Measurements from ENCODE around the gene PPP6C. TPM values are rescaled to one million over a fixed set of nuclear protein-coding genes. Genes with fewer than 3 reads are reported as not detected.
A peak's percentile ranks its signal among the peaks of the same experiment; 100 is the strongest.
"Not testable (repeated sequence)": the region's sequence is repeated elsewhere in the genome, so short reads cannot be mapped to it uniquely, and the experiment has no call there.

Gene PPP6C
- total RNA-seq, 1 experiment from 2014 or later, result 41.2 TPM

DNA sequence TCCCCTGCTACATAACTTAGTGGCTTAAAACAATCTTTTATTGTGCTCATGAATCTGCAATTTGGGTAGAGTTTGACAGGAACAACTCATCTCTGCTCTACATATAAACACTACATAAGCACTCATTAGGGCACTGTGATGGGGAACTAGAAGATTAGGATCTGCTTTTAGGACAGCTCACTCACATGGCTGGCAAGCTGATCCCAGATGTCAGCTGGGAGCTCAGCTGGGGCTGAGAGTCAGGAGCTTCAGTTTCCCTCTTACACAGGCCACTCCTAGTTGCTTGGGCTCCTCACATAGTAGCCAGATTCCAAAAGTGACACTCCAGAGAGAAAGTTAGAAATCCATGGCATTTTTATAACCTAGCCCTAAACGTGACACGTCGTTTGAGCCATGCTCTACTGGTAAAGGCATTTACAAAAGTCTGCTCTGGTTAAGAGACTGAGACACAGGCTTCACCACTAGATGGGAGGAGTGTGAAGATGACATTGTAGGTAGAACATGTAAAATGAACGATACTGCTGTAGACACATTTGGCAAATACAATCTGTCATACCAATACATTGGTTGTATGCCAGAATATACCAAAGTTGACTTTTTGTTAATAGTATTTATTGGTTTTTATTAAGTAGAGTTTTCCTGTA, 69.8 kb downstream of the PPP6C start:
- no peaks in the 10 kb centered on the region for H3K9me3 ChIP-seq
- intact Hi-C loops (cut with micrococcal nuclease; ENCODE audit: unreplicated experiment), result no loop called here
- no peaks in the 10 kb centered on the region for H3K27me3 Mint-ChIP-seq (ENCODE audit: insufficient read depth, unreplicated experiment)
- no peaks in the 10 kb centered on the region for H3K9me3 Mint-ChIP-seq (ENCODE audit: unreplicated experiment)
- H3K27ac Mint-ChIP-seq (ENCODE audit: unreplicated experiment), result no peak overlapping the region
- H3K4me1 Mint-ChIP-seq (ENCODE audit: low read depth, unreplicated experiment), result no peaks in the 10 kb centered on the region
- no peak overlapping the region for H3K4me3 ChIP-seq (ENCODE audit: low read depth, low read length)
- H3K4me1 ChIP-seq, result no peaks in the 10 kb centered on the region
- ChIA-PET CTCF (no interaction called here), POLR2A (no interaction called here)
- no peaks in the 10 kb centered on the region for H3K36me3 ChIP-seq (ENCODE audit: control insufficient read depth, insufficient read depth, low read length)
- peaks cover 8% of the 10 kb centered on the region for H3K36me3 Mint-ChIP-seq (ENCODE audit: insufficient read depth, unreplicated experiment)
- DNase-seq, result peak in 1 of 2 experiments; percentile 12
- no peak overlapping the region for H3K4me3 Mint-ChIP-seq (ENCODE audit: unreplicated experiment)
- TF ChIP-seq, protein P1, sequence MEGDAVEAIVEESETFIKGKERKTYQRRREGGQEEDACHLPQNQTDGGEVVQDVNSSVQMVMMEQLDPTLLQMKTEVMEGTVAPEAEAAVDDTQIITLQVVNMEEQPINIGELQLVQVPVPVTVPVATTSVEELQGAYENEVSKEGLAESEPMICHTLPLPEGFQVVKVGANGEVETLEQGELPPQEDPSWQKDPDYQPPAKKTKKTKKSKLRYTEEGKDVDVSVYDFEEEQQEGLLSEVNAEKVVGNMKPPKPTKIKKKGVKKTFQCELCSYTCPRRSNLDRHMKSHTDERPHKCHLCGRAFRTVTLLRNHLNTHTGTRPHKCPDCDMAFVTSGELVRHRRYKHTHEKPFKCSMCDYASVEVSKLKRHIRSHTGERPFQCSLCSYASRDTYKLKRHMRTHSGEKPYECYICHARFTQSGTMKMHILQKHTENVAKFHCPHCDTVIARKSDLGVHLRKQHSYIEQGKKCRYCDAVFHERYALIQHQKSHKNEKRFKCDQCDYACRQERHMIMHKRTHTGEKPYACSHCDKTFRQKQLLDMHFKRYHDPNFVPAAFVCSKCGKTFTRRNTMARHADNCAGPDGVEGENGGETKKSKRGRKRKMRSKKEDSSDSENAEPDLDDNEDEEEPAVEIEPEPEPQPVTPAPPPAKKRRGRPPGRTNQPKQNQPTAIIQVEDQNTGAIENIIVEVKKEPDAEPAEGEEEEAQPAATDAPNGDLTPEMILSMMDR (IDR thresholded peaks at IDR 0.05; ENCODE audit: insufficient read depth in 1 of 2, low read depth in 1 of 2, low read length in 1 of 2, severe bottlenecking in 1 of 2, unreplicated experiment in 1 of 2), result no peak
- H3K27me3 ChIP-seq (replicated peaks; ENCODE audit: control insufficient read depth, insufficient read depth, low read length), result no peaks in the 10 kb centered on the region
- BruUV-seq (replicated peaks), result no TSS peak

DNA sequence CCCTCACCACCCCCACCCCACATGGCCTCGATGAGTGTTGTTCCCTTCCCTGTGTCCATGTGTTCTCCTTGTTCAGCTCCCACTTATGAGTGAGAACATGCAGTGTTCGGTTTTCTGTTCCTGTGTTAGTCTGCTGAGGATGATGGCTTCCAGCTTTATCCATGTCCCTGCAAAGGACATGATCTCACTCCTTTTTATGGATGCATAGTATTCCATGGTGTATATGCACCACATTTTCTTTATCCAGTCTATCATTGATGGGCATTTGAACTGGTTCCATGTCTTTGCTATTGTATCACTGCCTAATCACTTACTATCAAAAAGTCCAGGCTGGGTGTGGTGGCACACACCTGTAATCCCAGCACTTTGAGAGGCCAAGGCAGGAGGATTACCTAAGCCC, 70.9 kb downstream of the PPP6C start:
- H3K27me3 Mint-ChIP-seq (ENCODE audit: insufficient read depth, unreplicated experiment); DNase-seq; H3K36me3 ChIP-seq (ENCODE audit: control insufficient read depth, insufficient read depth, low read length); H3K4me3 Mint-ChIP-seq (ENCODE audit: unreplicated experiment); H3K36me3 Mint-ChIP-seq (ENCODE audit: insufficient read depth, unreplicated experiment); H3K27me3 ChIP-seq (replicated peaks; ENCODE audit: control insufficient read depth, insufficient read depth, low read length); H3K9me3 ChIP-seq; intact Hi-C loops (cut with micrococcal nuclease; ENCODE audit: unreplicated experiment); H3K27ac Mint-ChIP-seq (ENCODE audit: unreplicated experiment); H3K4me3 ChIP-seq (ENCODE audit: low read depth, low read length); H3K4me1 ChIP-seq; H3K9me3 Mint-ChIP-seq (ENCODE audit: unreplicated experiment); BruUV-seq (replicated peaks); POLR2A ChIA-PET; H3K4me1 Mint-ChIP-seq (ENCODE audit: low read depth, unreplicated experiment); CTCF ChIA-PET: not testable (repeated sequence)

- H3K36me3 ChIP-seq (ENCODE audit: control insufficient read depth, insufficient read depth, low read length); H3K36me3 Mint-ChIP-seq (ENCODE audit: insufficient read depth, unreplicated experiment); H3K9me3 ChIP-seq; H3K4me1 ChIP-seq; H3K4me1 Mint-ChIP-seq (ENCODE audit: low read depth, unreplicated experiment); H3K4me3 ChIP-seq (ENCODE audit: low read depth, low read length); H3K27me3 Mint-ChIP-seq (ENCODE audit: insufficient read depth, unreplicated experiment); H3K27me3 ChIP-seq (replicated peaks; ENCODE audit: control insufficient read depth, insufficient read depth, low read length); H3K4me3 Mint-ChIP-seq (ENCODE audit: unreplicated experiment); DNase-seq; H3K9me3 Mint-ChIP-seq (ENCODE audit: unreplicated experiment); intact Hi-C loops (cut with micrococcal nuclease; ENCODE audit: unreplicated experiment); CTCF ChIA-PET; POLR2A ChIA-PET; BruUV-seq (replicated peaks); H3K27ac Mint-ChIP-seq (ENCODE audit: unreplicated experiment): not testable (repeated sequence)
Observed at GRCh38 chr9:125114503-125114902, 75.1 kb downstream of the PPP6C start.

DNA sequence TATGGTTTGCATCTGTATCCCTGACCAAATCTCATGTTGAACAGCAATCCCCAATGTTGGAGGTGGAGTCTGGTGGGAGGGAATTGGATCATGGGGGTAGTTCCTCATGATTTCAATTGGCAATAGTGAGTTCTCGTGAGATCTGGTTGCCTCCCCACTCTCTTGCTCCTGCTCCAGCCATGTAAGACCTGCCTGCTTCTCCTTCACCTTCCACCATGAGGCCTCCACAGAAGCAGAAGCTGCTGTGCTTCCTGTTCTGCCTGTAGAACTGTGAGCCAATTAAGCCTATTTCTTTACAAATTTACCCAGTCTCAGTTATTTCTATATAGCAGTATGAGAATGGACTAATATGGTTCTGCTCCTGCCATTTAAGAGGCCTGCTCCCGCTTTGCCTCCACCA, 79.1 kb downstream of the PPP6C start:
- no peak overlapping the region for H3K4me3 ChIP-seq (ENCODE audit: low read depth, low read length)
- TF ChIP-seq, protein P1 (IDR thresholded peaks at IDR 0.05; ENCODE audit: insufficient read depth in 1 of 2, low read depth in 1 of 2, low read length in 1 of 2, severe bottlenecking in 1 of 2, unreplicated experiment in 1 of 2), result no peak
- H3K9me3 ChIP-seq, result 0 out of 2 replicates have a peak, but pooled peaks cover 4% of the 10 kb centered on the region
- ChIA-PET CTCF (no interaction called here), POLR2A (no interaction called here)
- no peak for DNase-seq
- Mint-ChIP-seq H3K9me3 (ENCODE audit: unreplicated experiment) (no peaks in the 10 kb centered on the region), H3K27me3 (ENCODE audit: insufficient read depth, unreplicated experiment) (no peaks in the 10 kb centered on the region), H3K4me3 (ENCODE audit: unreplicated experiment) (no peak overlapping the region), H3K36me3 (ENCODE audit: insufficient read depth, unreplicated experiment) (no peaks in the 10 kb centered on the region), H3K4me1 (ENCODE audit: low read depth, unreplicated experiment) (no peaks in the 10 kb centered on the region), H3K27ac (ENCODE audit: unreplicated experiment) (no peak overlapping the region)
- H3K4me1 ChIP-seq, result no peaks in the 10 kb centered on the region
- BruUV-seq (replicated peaks), result no TSS peak
- no peaks in the 10 kb centered on the region for H3K27me3 ChIP-seq (replicated peaks; ENCODE audit: control insufficient read depth, insufficient read depth, low read length)
- intact Hi-C loops (cut with micrococcal nuclease; ENCODE audit: unreplicated experiment), result no loop called here
- H3K36me3 ChIP-seq (ENCODE audit: control insufficient read depth, insufficient read depth, low read length), result no peaks in the 10 kb centered on the region

DNA sequence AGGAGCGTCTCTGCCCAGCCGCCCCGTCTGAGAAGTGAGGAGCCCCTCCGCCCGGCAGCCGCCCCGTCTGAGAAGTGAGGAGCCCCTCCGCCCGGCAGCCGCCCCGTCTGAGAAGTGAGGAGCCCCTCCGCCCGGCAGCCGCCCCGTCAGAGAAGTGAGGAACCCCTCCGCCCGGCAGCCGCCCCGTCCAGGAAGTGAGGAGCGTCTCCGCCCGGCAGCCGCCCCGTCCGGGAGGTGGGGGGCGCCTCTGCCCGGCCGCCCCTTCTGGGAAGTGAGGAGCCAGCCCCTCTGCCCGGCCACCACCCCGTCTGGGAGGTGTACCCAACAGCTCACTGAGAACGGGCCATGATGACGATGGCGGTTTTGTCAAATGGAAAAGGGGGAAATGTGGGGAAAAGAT, 81.1 kb downstream of the PPP6C start:
- POLR2A ChIA-PET; H3K36me3 Mint-ChIP-seq (ENCODE audit: insufficient read depth, unreplicated experiment); intact Hi-C loops (cut with micrococcal nuclease; ENCODE audit: unreplicated experiment); H3K27ac Mint-ChIP-seq (ENCODE audit: unreplicated experiment); H3K9me3 ChIP-seq; H3K4me1 ChIP-seq; H3K36me3 ChIP-seq (ENCODE audit: control insufficient read depth, insufficient read depth, low read length); H3K27me3 Mint-ChIP-seq (ENCODE audit: insufficient read depth, unreplicated experiment); H3K4me3 ChIP-seq (ENCODE audit: low read depth, low read length); BruUV-seq (replicated peaks); H3K4me3 Mint-ChIP-seq (ENCODE audit: unreplicated experiment); H3K4me1 Mint-ChIP-seq (ENCODE audit: low read depth, unreplicated experiment); H3K9me3 Mint-ChIP-seq (ENCODE audit: unreplicated experiment); DNase-seq; H3K27me3 ChIP-seq (replicated peaks; ENCODE audit: control insufficient read depth, insufficient read depth, low read length); CTCF ChIA-PET: not testable (repeated sequence)
